Activated CD4-positive, alpha-beta memory T cell treated with anti-CD3 and anti-CD28 coated beads, Interleukin-2, amount 10 ng/mL, durations not matched to agents 7 days and 5 days (primary cell): ENCODE measurements around the gene PRAME. TPM values are rescaled to one million over a fixed set of nuclear protein-coding genes. Genes with fewer than 3 reads are reported as not detected.
A peak's percentile ranks its signal among the peaks of the same experiment; 100 is the strongest.

Experiments used
- CTCF ChIA-PET: fragments of 350-600 bp; sonication (Branson Sonifier 250); formaldehyde crosslinking; loops from one replicate; lab custom pipeline; 2021; ENCODE audit warnings: antibody characterized with exemption, inconsistent platforms; lab: Charles Lee
- POLR2A ChIA-PET: fragments of 350-600 bp; sonication (Branson Sonifier 250); formaldehyde crosslinking; loops from one replicate; lab custom pipeline; 2021; ENCODE audit warnings: antibody characterized with exemption; lab: Charles Lee
- DNase-seq: peaks from one replicate; pipeline ENCODE4 v3.0.0-alpha.2; 2020
- H3K27ac Mint-ChIP-seq: one replicate; pipeline ENCODE4 v1.8.0; 2021; ENCODE audit warnings: mild to moderate bottlenecking, mixed read lengths
- H3K27me3 Mint-ChIP-seq: one replicate; pipeline ENCODE4 v1.8.0; 2021; ENCODE audit warnings: mixed read lengths
- H3K36me3 Mint-ChIP-seq: one replicate; pipeline ENCODE4 v1.8.0; 2021; ENCODE audit warnings: low read depth, mixed read lengths
- H3K4me1 Mint-ChIP-seq: one replicate; pipeline ENCODE4 v1.8.0; 2021; ENCODE audit warnings: mixed read lengths
- H3K4me3 Mint-ChIP-seq: one replicate; pipeline ENCODE4 v1.8.0; 2021; ENCODE audit warnings: mild to moderate bottlenecking, mixed read lengths
- H3K9me3 Mint-ChIP-seq: one replicate; pipeline ENCODE4 v1.8.0; 2021; ENCODE audit warnings: mixed read lengths
- total RNA-seq, 2 experiments: library from RNA; stranded (reverse); gene quantifications; one replicate each; pipeline ENCODE4 v1.2.3, GENCODE V29; 2021

PRAME gene
- total RNA-seq, 2 experiments from 2014 or later = not detected

- H3K27ac Mint-ChIP-seq = no peak overlapping the region
- DNase-seq = no peak
- peaks cover 24% of the 10 kb centered on the region for H3K36me3 Mint-ChIP-seq
- ChIA-PET CTCF (interaction anchor here (0.8 to 2.6 kb wide), 6 partner anchors 10 to 80 kb away, joined by 3 to 9 read pairs (median 8); no protein-coding TSS in a partner anchor), POLR2A (no interaction called here)
- peaks cover 6% of the 10 kb centered on the region for H3K27me3 Mint-ChIP-seq
- peaks cover 13% of the 10 kb centered on the region for H3K4me1 Mint-ChIP-seq
- H3K9me3 Mint-ChIP-seq = peaks cover 9% of the 10 kb centered on the region
- peak overlapping the region; percentile 69 for H3K4me3 Mint-ChIP-seq
These were observed 51.3 kb downstream of the PRAME start for GRCh38 chr22:22507743-22508273.

DNA sequence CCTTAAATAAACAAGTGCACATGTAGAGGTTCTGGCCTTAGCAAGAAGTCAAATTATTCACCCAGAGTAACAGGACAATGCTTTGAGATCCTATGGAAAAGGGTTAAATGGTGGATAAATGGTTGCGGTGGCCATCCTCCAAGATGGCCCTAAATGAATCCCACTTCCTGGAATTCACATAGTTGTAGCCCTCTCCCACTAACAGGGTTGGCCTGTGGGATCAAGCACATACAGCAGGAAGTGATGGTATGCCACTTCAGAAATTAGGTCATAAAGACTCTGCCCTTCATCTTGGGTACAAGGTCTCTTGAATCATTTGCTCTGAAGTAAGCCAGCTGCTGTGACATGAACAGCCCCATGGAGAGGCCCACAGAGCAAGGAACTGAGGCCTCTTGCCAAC lies 52.3 kb downstream of the PRAME start:
- no peaks in the 10 kb centered on the region for H3K27me3 Mint-ChIP-seq
- H3K9me3 Mint-ChIP-seq = peaks cover 9% of the 10 kb centered on the region
- H3K36me3 Mint-ChIP-seq = peaks cover 24% of the 10 kb centered on the region
- peaks cover 13% of the 10 kb centered on the region for H3K4me1 Mint-ChIP-seq
- H3K4me3 Mint-ChIP-seq = no peak overlapping the region
- CTCF ChIA-PET = no interaction called here
- no peak for DNase-seq
- no peak overlapping the region for H3K27ac Mint-ChIP-seq
- POLR2A ChIA-PET = no interaction called here

GRCh38 chr22:22498267-22498666 lies 60.8 kb downstream of the PRAME start:
- POLR2A ChIA-PET = no interaction called here
- H3K36me3 Mint-ChIP-seq = no peaks in the 10 kb centered on the region

More at GRCh38 chr22:22498267-22498666, 60.8 kb downstream of the PRAME start:
- H3K4me1 Mint-ChIP-seq = no peaks in the 10 kb centered on the region
- no peaks in the 10 kb centered on the region for H3K9me3 Mint-ChIP-seq
- H3K4me3 Mint-ChIP-seq = no peak overlapping the region
- no peaks in the 10 kb centered on the region for H3K27me3 Mint-ChIP-seq
- CTCF ChIA-PET = interaction anchor here (2.1 kb wide), 1 partner anchor 11 kb away, joined by 9 read pairs; the partner anchor contains the start of gene ZNF280B
- no peak for DNase-seq
- no peak overlapping the region for H3K27ac Mint-ChIP-seq

Other genes with a start within 250 kb of the PRAME start
- 1 to 10 TPM; 2.0 TPM for gene ZNF280B, start 50.5 kb downstream of the PRAME start, total RNA-seq
- gene ZNF280A, start 39.0 kb downstream of the PRAME start, total RNA-seq = not detected
- not detected for gene GGTLC2, start 85.3 kb upstream of the PRAME start, total RNA-seq